H1 (cell line): ENCODE data around the gene BOLA3. TPM values are rescaled to one million over a fixed set of nuclear protein-coding genes. Genes with fewer than 3 reads are reported as not detected.

Experiments used
- CTCF ChIA-PET: fragments of 300-600 bp; sonication (Branson Sonifier 250); formaldehyde crosslinking; loops from one replicate; lab custom pipeline; 2021; ENCODE audit not compliant: partially characterized antibody; lab: Charles Lee
- POLR2A ChIA-PET: fragments of 300-600 bp; sonication (Branson Sonifier 250); formaldehyde crosslinking; loops from one replicate; lab custom pipeline; 2021; ENCODE audit warnings: inconsistent platforms; ENCODE audit not compliant: partially characterized antibody; lab: Charles Lee
- DNase-seq, 2 experiments: peaks; one replicate each; pipeline versions ENCODE4 v3.0.0 to v3.0.0-alpha.2; 2010 to 2022; ENCODE audit warnings: low spot score in 2 of 2, low read depth in 1 of 2, mixed read lengths in 1 of 2
- FAIRE-seq: peaks from 2 replicates; lab custom pipeline; 2011; peaks lifted over from hg19 to GRCh38; lab: Jason Lieb, UNC
- H2AFZ ChIP-seq: 2 replicates; pipeline ENCODE4 v1.8.1; 2012; ENCODE audit warnings: low read length, inconsistent platforms
- H2AK5ac ChIP-seq: 2 replicates; pipeline ENCODE4 v1.6.1; 2013; ENCODE audit warnings: low read depth, low read length
- H2BK120ac ChIP-seq: replicated peaks from 2 replicates; pipeline ENCODE3; 2013; ENCODE audit warnings: low read depth, low read length, inconsistent platforms
- H2BK12ac ChIP-seq: 2 replicates; pipeline ENCODE4 v1.6.1; 2013; ENCODE audit warnings: low read depth, low read length
- H2BK15ac ChIP-seq: 2 replicates; pipeline ENCODE4 v1.6.1; 2013; ENCODE audit warnings: low read length
- H2BK20ac ChIP-seq: 2 replicates; pipeline ENCODE4 v1.6.1; 2013; ENCODE audit warnings: low read length
- H2BK5ac ChIP-seq: 2 replicates; pipeline ENCODE4 v1.6.1; 2013; ENCODE audit warnings: low read depth, low read length
- H3K14ac ChIP-seq: 2 replicates; pipeline ENCODE4 v1.6.1; 2013; ENCODE audit warnings: inconsistent platforms; ENCODE audit not compliant: insufficient read length
- H3K18ac ChIP-seq: 2 replicates; pipeline ENCODE4 v1.6.1; 2013; ENCODE audit warnings: low read length; ENCODE audit errors: extremely low read depth
- H3K23ac ChIP-seq: 2 replicates; pipeline ENCODE4 v1.6.1; 2013; ENCODE audit warnings: inconsistent platforms; ENCODE audit not compliant: insufficient read length
- H3K23me2 ChIP-seq: 2 replicates; pipeline ENCODE4 v1.6.1; 2013; ENCODE audit warnings: low read depth, low read length
- H3K27ac ChIP-seq: 2 replicates; pipeline ENCODE4 v1.6.1; 2011; ENCODE audit warnings: low read depth, low read length, inconsistent platforms
- H3K27me3 ChIP-seq, 4 experiments: replicated peaks in 1 of 4; 1 replicate in 1 of 4; 2 replicates in 3 of 4; pipeline versions ENCODE4 v1.6.1 to v1.8.1; 2011 to 2013; ENCODE audit warnings: low read length in 3 of 4, mild to moderate bottlenecking in 3 of 4, inconsistent platforms in 2 of 4, mixed read lengths in 2 of 4, moderate library complexity in 1 of 4; ENCODE audit not compliant: control insufficient read depth in 3 of 4, insufficient read depth in 3 of 4; ENCODE audit errors: extremely low read depth in 1 of 4
- H3K36me3 ChIP-seq, 4 experiments: 2 replicates each; pipeline versions ENCODE4 v1.6.1 to v1.8.1; 2011 to 2013; ENCODE audit warnings: mild to moderate bottlenecking in 4 of 4, low read length in 3 of 4, moderate library complexity in 2 of 4, control low read depth in 1 of 4, inconsistent platforms in 1 of 4; ENCODE audit not compliant: insufficient read depth in 4 of 4, control insufficient read depth in 2 of 4
- H3K4ac ChIP-seq: replicated peaks from 2 replicates; pipeline ENCODE3; 2013; ENCODE audit warnings: low read length, low read depth, mixed read lengths, inconsistent platforms; ENCODE audit not compliant: insufficient read length
- H3K4me1 ChIP-seq, 4 experiments: replicated peaks in 1 of 4; 1 replicate in 1 of 4; 2 replicates in 3 of 4; pipeline versions ENCODE4 v1.6.1 to v1.8.1; 2011 to 2013; ENCODE audit warnings: low read length in 3 of 4, inconsistent platforms in 2 of 4, mixed read lengths in 1 of 4; ENCODE audit not compliant: insufficient read depth in 4 of 4, control insufficient read depth in 3 of 4
- H3K4me2 ChIP-seq, 2 experiments: 2 replicates each; pipeline versions ENCODE4 v1.6.1 to v1.8.1; 2011 to 2013; ENCODE audit warnings: low read depth in 2 of 2, low read length in 2 of 2, control low read depth in 1 of 2, inconsistent platforms in 1 of 2, mild to moderate bottlenecking in 1 of 2; ENCODE audit not compliant: insufficient read depth in 1 of 2
- H3K4me3 ChIP-seq, 4 experiments: fragments of 200-600, 300-600 bp in 1 of 4; sonication (generic), shearing (Covaris generic), sonication (Bioruptor Twin) in 1 of 4; 2 replicates each; pipeline versions ENCODE4 v1.5.1 to v1.8.1; 2011 to 2016; ENCODE audit warnings: low read length in 4 of 4, low read depth in 3 of 4, control low read depth in 2 of 4, inconsistent platforms in 2 of 4, mild to moderate bottlenecking in 2 of 4, mixed read lengths in 1 of 4, moderate library complexity in 1 of 4; ENCODE audit not compliant: insufficient read depth in 2 of 4; ENCODE audit errors: extremely low read depth in 1 of 4
- H3K56ac ChIP-seq: replicated peaks from 2 replicates; pipeline ENCODE3; 2013; ENCODE audit warnings: low read depth, mild to moderate bottlenecking, mixed read lengths, low read length, inconsistent platforms; ENCODE audit not compliant: insufficient read length
- H3K79me1 ChIP-seq: 2 replicates; pipeline ENCODE4 v1.6.1; 2013; ENCODE audit warnings: low read depth, low read length, control low read depth
- H3K79me2 ChIP-seq, 2 experiments: 2 replicates each; pipeline versions ENCODE4 v1.6.1 to v1.8.1; 2012 to 2013; ENCODE audit warnings: low read length in 2 of 2, mild to moderate bottlenecking in 2 of 2, inconsistent platforms in 1 of 2; ENCODE audit not compliant: insufficient read depth in 2 of 2, control insufficient read depth in 1 of 2
- H3K9ac ChIP-seq, 4 experiments: replicated peaks in 1 of 4; 1 replicate in 1 of 4; 2 replicates in 3 of 4; pipeline versions ENCODE4 v1.6.1 to v1.8.1; 2011 to 2013; ENCODE audit warnings: low read depth in 3 of 4, low read length in 3 of 4, control low read depth in 2 of 4, mild to moderate bottlenecking in 2 of 4, moderate library complexity in 2 of 4, inconsistent platforms in 1 of 4; ENCODE audit errors: extremely low read depth in 1 of 4
- H3K9me3 ChIP-seq, 2 experiments: 2 replicates each; pipeline versions ENCODE4 v1.6.1 to v1.8.1; 2012 to 2013; ENCODE audit warnings: mild to moderate bottlenecking in 2 of 2, moderate library complexity in 2 of 2, control low read depth in 1 of 2, inconsistent platforms in 1 of 2, low read depth in 1 of 2, low read length in 1 of 2, mixed read lengths in 1 of 2; ENCODE audit not compliant: insufficient read depth in 2 of 2
- H4K20me1 ChIP-seq, 2 experiments: replicated peaks in 1 of 2; 2 replicates each; pipeline versions ENCODE3 to v1.8.1; 2011 to 2013; ENCODE audit warnings: inconsistent platforms in 2 of 2, low read length in 2 of 2, mild to moderate bottlenecking in 1 of 2; ENCODE audit not compliant: insufficient read depth in 2 of 2, control insufficient read depth in 1 of 2
- H4K5ac ChIP-seq: 2 replicates; pipeline ENCODE4 v1.6.1; 2013; ENCODE audit warnings: low read length, low read depth, mixed read lengths, inconsistent platforms; ENCODE audit not compliant: insufficient read length
- H4K8ac ChIP-seq: 2 replicates; pipeline ENCODE4 v1.8.0; 2013; ENCODE audit warnings: mild to moderate bottlenecking, moderate library complexity, low read length, inconsistent platforms; ENCODE audit not compliant: insufficient read depth; ENCODE audit errors: extremely low read depth
- H4K91ac ChIP-seq: replicated peaks from 2 replicates; pipeline ENCODE3; 2013; ENCODE audit warnings: low read length, mixed read lengths, inconsistent platforms; ENCODE audit not compliant: insufficient read length
- ASH2L ChIP-seq: fragments of 200-600, 300-600 bp; sonication (generic); IDR thresholded peaks from one replicate; pipeline ENCODE4 v1.7.1; 2017; ENCODE audit warnings: low read length
- NRF1 ChIP-seq: IDR thresholded peaks from 2 replicates; pipeline ENCODE4 v1.6.1; 2011; ENCODE audit warnings: mild to moderate bottlenecking, low read depth, low read length, improper control_type of control experiment
- PHF8 ChIP-seq: fragments of 200-600 bp; sonication (generic); conservative IDR thresholded peaks from 2 replicates; pipeline ENCODE4 v1.7.1; 2012; ENCODE audit warnings: low read depth, mild to moderate bottlenecking, inconsistent platforms, low read length, moderate library complexity
- RBBP5 ChIP-seq: IDR thresholded peaks from 2 replicates; pipeline ENCODE4 v1.7.1; 2012; ENCODE audit warnings: low read depth, mild to moderate bottlenecking, inconsistent platforms, low read length, moderate library complexity, borderline replicate concordance
- RXRA ChIP-seq: IDR thresholded peaks from 2 replicates; pipeline ENCODE4 v1.6.1; 2011; ENCODE audit warnings: low read depth, mild to moderate bottlenecking, low read length, moderate library complexity; ENCODE audit not compliant: insufficient read depth
- SIRT6 ChIP-seq: IDR thresholded peaks from one replicate; pipeline ENCODE4 v1.7.1; 2012; ENCODE audit warnings: low read length, inconsistent platforms
- WGBS, 2 experiments: shearing (Covaris generic) in 1 of 2; methylation state at CpG; one replicate each; pipeline versions ENCODE4 v1.1.6 to v1.1.7; 2013 to 2015; ENCODE audit warnings: low lambda C conversion rate in 2 of 2, mixed read lengths in 2 of 2, inconsistent platforms in 1 of 2, low coverage in 1 of 2, missing lambda C conversion rate in 1 of 2; ENCODE audit not compliant: insufficient replicate concordance in 2 of 2, insufficient coverage in 1 of 2, insufficient read length in 1 of 2; ENCODE audit errors: extremely low coverage in 1 of 2, missing lambda C conversion rate in 1 of 2; 5-methylcytosine and 5-hydroxymethylcytosine counted together
- polyA plus RNA-seq, 7 experiments: library from polyadenylated mRNA; depleted of rRNA in 3 of 7; stranded (reverse) in 5 of 7; unstranded in 2 of 7; fragments of >200 nt in 5 of 7; fragments of 200-250 nt in 2 of 7; gene quantifications; 1 replicate in 5 of 7; 2 replicates in 1 of 7; 4 replicates in 1 of 7; pipeline versions ENCODE4 v1.2.1 to v1.2.3, GENCODE V29; 2011 to 2013; ENCODE audit warnings: missing spikeins in 2 of 7, mixed read lengths in 2 of 7
- total RNA-seq: library from RNA; stranded (reverse); fragmentation: NEBNext Ultra II Directional; extraction: Animal tissue kit (Norgen Biotek cat#: 25700); gene quantifications from 2 replicates; pipeline ENCODE4 v1.2.1, GENCODE V29; 2021
- TF ChIP-seq, protein P1 (sequence below): IDR thresholded peaks from 2 replicates; pipeline ENCODE4 v1.6.1; 2011; ENCODE audit warnings: low read depth, mild to moderate bottlenecking, low read length; ENCODE audit not compliant: insufficient read depth

The BOLA3 gene
- total and polyA plus RNA-seq, 2 of the 8 experiments (the other 6 are each of a cell fraction or from before 2014, with no cell fraction given), result 46.1 to 67.3 TPM

GRCh38 chr2:74092275-74092674 lies 55.4 kb downstream of the BOLA3 start:
- no peak for FAIRE-seq
- peak in 1 of 2 experiments; percentile 23 for DNase-seq
- ChIA-PET CTCF (no interaction called here), POLR2A (no interaction called here)
- Histone ChIP-seq H3K56ac (no peak overlapping the region), H3K18ac (no peak overlapping the region), H2BK15ac (no peak overlapping the region), H3K27me3 (no peaks in the 10 kb centered on the region), H4K20me1 (peaks cover 2 to 3% of the 10 kb centered on the region in 2 experiments), H3K4me1 (no peaks in the 10 kb centered on the region), H3K27ac (no peak overlapping the region), H4K91ac (no peak overlapping the region), H3K4me2 (no peak overlapping the region), H2AK5ac (no peak overlapping the region), H2BK12ac (no peak overlapping the region), H2BK120ac (no peak overlapping the region), H3K4me3 (no peak overlapping the region), H3K9me3 (no peaks in the 10 kb centered on the region), H3K14ac (no peak overlapping the region), H3K79me2 (no peaks in the 10 kb centered on the region), H2AFZ (no peak overlapping the region), H3K9ac (no peak overlapping the region), H4K8ac (no peak overlapping the region), H3K23ac (no peak overlapping the region), H3K79me1 (no peaks in the 10 kb centered on the region; the same call in 1 of the 2 replicates), H3K36me3 (peaks cover 9 to 44% (median 26%) of the 10 kb centered on the region in 4 experiments; a peak in 6 of 8 replicates), H4K5ac (no peak overlapping the region), H2BK5ac (no peak overlapping the region), H3K4ac (no peak overlapping the region), H3K23me2 (no peaks in the 10 kb centered on the region), H2BK20ac (no peak overlapping the region)
- no peak for TF ChIP-seq ASH2L
- TF ChIP-seq, protein P1, sequence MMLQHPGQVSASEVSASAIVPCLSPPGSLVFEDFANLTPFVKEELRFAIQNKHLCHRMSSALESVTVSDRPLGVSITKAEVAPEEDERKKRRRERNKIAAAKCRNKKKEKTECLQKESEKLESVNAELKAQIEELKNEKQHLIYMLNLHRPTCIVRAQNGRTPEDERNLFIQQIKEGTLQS, result no peak
- TF ChIP-seq RXRA, result no peak
- no peak for TF ChIP-seq RBBP5
- no peak for TF ChIP-seq SIRT6
- TF ChIP-seq NRF1, result no peak
- no peak for TF ChIP-seq PHF8
- WGBS, 2 experiments, result 93% methylated on average over 7 of the region's 7 CpGs; no CpG with 5 or more reads in 1 of the 2 experiments
